ENCODE results near the gene EXTL1.
A peak's percentile ranks its signal among the peaks of the same experiment; 100 is the strongest.

The EXTL1 gene

GRCh38 chr1:26070296-26070962, 48.9 kb downstream of the EXTL1 start:
- DNase-seq (ENCODE audit: low spot score) = no peak

DNA sequence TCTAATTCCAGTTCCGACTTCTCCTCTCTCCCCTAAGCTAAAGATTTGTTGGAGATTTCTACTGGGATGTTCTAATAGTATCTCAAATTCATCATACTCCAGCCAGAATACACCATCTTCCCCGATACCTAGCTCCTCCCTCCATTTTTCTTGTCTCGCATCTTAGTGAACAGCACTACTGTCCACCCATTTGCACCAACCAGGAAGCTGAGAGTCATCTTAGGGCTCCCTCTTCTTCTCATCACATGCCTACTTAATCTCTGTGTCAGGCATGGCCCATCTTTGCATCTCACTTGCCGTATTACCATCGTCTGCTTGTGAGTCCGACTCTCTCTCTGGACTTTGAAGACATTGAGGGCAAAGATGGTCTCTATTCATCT, 49.4 kb downstream of the EXTL1 start:
- DNase-seq (ENCODE audit: low spot score) = no peak

DNA sequence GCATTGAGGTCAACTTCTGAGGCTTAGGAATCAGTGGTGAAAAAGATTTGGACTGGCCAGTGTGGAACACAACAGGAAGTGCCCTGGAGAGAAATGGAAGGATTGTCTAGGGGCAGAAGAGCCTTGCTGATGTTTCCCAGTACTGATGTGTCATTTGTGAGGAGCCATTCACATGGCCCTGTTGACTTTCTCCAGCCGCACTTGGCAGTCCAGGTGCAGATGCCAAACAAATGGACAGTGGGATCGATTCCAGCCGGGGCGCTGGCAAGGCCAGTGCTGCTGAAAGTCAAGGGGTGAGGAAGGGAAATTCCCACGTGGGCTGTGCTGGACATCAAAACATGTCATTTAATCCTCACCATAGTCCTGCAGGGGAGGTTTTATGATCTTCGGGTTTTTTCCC, 50.7 kb downstream of the EXTL1 start:
- no peak for DNase-seq (ENCODE audit: low spot score)

GRCh38 chr1:26075421-26076144, 54.0 kb downstream of the EXTL1 start:
- DNase-seq (ENCODE audit: low spot score) = no peak

GRCh38 chr1:26077524-26077923, 55.9 kb downstream of the EXTL1 start:
- no peak for DNase-seq (ENCODE audit: low spot score)

- no peak for DNase-seq (ENCODE audit: low spot score)
These were observed 57.0 kb downstream of the EXTL1 start for GRCh38 chr1:26078286-26079177.

DNA sequence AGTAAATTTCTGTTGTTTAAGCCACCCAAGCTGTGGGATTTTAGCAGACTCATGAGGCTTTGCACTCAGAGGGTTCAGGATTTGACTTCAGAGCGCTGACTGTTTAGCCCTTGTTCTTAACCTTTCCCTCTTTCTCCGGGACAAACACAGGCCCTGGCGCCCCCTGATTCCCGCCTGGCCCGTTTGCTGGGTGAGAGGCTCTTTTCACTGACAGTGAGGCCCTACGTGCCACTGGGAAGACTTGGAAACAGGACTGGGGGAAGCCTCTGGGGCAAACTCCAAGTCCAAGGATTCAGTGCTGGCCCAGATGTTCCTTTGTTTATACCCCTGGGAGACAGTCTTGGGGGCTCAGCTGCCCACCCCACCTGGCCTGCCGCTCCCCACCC, 57.6 kb downstream of the EXTL1 start:
- DNase-seq (ENCODE audit: low spot score) = no peak

- no peak for DNase-seq (ENCODE audit: low spot score)
These were observed 58.6 kb downstream of the EXTL1 start for GRCh38 chr1:26079960-26080814.

DNA sequence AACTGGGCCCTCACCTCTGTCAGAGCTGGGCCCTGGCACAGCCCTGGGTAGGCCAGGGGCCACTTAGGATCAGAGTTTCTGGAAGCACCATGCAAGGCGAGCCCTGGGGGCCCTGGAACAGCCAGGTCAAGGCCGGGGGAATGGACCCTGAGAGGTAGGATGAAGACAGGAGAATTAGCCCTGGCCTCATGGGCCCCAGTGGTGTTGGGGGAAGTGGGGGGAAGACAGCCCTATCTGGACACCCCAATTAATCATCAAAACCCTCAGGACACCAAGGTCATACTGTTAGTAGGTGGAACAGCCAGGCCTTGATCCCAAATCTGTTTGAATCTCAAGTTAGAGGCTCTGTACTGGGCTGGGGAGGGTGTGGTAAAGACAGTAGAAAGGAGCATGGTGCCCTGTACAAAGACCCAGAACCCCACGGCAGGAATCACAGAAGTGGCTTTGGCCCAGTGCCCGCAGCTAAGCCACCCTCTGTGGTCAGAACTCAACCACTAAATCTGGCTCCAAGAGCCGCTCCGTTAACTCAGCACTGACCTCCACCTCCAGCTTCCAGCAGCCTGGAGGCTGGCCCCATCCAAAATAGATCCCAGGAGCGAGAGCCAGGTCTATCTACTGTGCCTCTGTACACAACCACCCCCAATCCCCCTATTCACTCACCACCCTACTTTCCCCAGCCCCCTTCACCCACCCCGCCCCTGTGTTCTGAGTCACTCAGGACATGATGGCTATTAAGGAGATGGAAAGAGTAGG, 59.9 kb downstream of the EXTL1 start:
- no peak for DNase-seq (ENCODE audit: low spot score)

- DNase-seq (ENCODE audit: low spot score) = no peak
These were observed 60.4 kb downstream of the EXTL1 start for GRCh38 chr1:26082020-26082350.

GRCh38 chr1:26083208-26083607, 61.6 kb downstream of the EXTL1 start:
- peak; percentile 42 for DNase-seq (ENCODE audit: low spot score)

DNA sequence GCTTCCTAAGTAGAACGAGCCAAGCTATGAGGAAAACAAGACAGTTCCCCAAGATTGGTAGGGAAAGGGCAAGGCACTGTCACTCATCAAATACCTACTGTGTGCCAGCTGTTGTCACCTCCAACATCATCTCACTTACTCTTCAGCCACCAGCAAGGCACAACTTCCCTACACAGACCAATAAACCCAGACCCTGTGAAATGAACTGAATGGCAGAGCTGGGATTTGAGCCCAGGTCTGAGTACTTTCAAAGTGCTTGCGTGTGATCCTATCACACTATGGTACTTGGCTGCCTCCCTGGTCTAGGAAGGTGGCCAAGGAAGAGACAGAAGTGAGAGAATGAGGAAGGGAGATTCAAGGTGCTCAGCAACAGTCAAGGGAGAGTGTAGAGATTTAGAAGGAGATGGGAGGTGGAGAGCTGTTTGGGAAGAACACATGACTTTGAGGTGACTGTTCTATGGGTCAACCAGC, 62.6 kb downstream of the EXTL1 start:
- DNase-seq (ENCODE audit: low spot score) = no peak

DNA sequence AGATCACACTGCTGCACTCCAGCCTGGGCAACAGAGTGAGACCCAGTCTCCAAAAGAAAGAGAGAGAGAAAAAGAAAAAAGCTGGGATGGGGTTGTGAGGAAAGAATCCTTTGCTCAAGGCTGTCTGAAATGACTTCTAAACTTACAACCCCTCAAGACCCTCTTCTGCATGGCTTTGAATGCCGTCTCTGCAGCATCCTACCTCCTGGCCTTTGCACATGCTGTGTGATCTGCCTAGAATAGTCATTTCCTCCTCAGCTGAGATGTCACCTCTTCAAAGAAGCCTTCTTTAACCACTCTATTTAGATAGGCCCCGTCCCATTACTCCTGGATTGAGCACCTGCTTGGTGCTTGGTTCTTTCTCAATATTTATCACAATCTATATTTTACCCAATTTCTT, 63.3 kb downstream of the EXTL1 start:
- DNase-seq (ENCODE audit: low spot score) = no peak

All from hepatic stellate cell (primary cell).